ENCODE measurements around the gene HABP4.

- TF ChIP-seq SIN3A (IDR thresholded peaks at IDR 0.05; ENCODE audit: borderline replicate concordance, insufficient read depth, low read length) (no peak), REST (IDR thresholded peaks at IDR 0.05; ENCODE audit: insufficient read depth in 1 of 2, low read depth in 2 of 2, low read length in 2 of 2) (no peak), TAF1 (IDR thresholded peaks at IDR 0.05; ENCODE audit: borderline replicate concordance, insufficient read depth, low read length) (no peak), FOXP2 (optimal IDR thresholded peaks at IDR 0.05; ENCODE audit: borderline replicate concordance, extremely low read depth, extremely low read length, insufficient read depth) (no peak), POLR2AphosphoS5 (IDR thresholded peaks at IDR 0.05; ENCODE audit: low read depth, low read length) (no peak)
Measured at GRCh38 chr9:96436063-96436455, 13.9 kb upstream of the HABP4 start.

Data from PFSK-1 (cell line).